ENCODE data around the gene SPO11.

The SPO11 gene

DNA sequence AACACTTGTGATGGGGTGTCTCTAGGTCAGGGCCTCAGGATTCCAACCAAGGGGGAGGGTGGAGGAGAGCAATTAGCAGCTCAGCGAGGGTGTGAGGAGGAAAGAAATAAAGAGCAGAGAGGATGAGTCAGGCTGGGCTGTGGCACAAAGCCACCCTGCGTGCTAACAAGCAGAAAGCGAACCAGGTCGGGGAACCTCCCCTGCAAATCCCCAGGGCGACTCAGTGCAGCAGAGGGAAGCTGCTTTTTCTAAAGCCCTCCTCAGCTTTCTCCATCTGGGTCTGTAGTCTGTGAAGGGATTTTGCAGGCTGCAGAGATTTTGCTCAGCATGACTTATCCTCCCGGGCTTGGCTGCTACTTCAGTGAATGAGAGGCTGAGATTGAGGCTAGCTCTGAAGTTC lies 6.6 kb upstream of the SPO11 start:
- Histone ChIP-seq H3K4me1 (ENCODE audit: insufficient read depth, low read length, poor library complexity, severe bottlenecking) (no peaks in the 10 kb centered on the region), H3K36me3 (ENCODE audit: insufficient read depth, low read length) (no peaks in the 10 kb centered on the region), H3K4me2 (ENCODE audit: low read depth, low read length, poor library complexity, severe bottlenecking) (no peak overlapping the region), H3K9me3 (ENCODE audit: insufficient read depth, low read depth, low read length) (no peaks in the 10 kb centered on the region), H3F3A (ENCODE audit: low read depth) (no peaks in the 10 kb centered on the region), H4K20me1 (ENCODE audit: insufficient read depth, low read length, poor library complexity, severe bottlenecking) (no peaks in the 10 kb centered on the region), H3K27me3 (ENCODE audit: insufficient read depth, low read length, poor library complexity, severe bottlenecking) (no peaks in the 10 kb centered on the region), H3K9ac (ENCODE audit: low read depth, low read length, poor library complexity, severe bottlenecking) (no peak overlapping the region), H3K4me3 (ENCODE audit: low read length, poor library complexity, severe bottlenecking) (no peak overlapping the region), H3K79me2 (ENCODE audit: insufficient read depth, low read length) (no peaks in the 10 kb centered on the region), H2AFZ (ENCODE audit: low read length) (no peak overlapping the region), H3K9me2 (replicated peaks; ENCODE audit: low read depth, low read length) (no peaks in the 10 kb centered on the region)
- TF ChIP-seq EZH2phosphoT487 (IDR thresholded peaks at IDR 0.05; ENCODE audit: borderline replicate concordance): no peak
- TF ChIP-seq, protein P1, sequence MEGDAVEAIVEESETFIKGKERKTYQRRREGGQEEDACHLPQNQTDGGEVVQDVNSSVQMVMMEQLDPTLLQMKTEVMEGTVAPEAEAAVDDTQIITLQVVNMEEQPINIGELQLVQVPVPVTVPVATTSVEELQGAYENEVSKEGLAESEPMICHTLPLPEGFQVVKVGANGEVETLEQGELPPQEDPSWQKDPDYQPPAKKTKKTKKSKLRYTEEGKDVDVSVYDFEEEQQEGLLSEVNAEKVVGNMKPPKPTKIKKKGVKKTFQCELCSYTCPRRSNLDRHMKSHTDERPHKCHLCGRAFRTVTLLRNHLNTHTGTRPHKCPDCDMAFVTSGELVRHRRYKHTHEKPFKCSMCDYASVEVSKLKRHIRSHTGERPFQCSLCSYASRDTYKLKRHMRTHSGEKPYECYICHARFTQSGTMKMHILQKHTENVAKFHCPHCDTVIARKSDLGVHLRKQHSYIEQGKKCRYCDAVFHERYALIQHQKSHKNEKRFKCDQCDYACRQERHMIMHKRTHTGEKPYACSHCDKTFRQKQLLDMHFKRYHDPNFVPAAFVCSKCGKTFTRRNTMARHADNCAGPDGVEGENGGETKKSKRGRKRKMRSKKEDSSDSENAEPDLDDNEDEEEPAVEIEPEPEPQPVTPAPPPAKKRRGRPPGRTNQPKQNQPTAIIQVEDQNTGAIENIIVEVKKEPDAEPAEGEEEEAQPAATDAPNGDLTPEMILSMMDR (conservative IDR thresholded peaks at IDR 0.05; ENCODE audit: low read length): no peak

- H2AFZ ChIP-seq (ENCODE audit: low read length): no peak overlapping the region
- no peak overlapping the region for H3K4me2 ChIP-seq (ENCODE audit: low read depth, low read length, poor library complexity, severe bottlenecking)
- TF ChIP-seq, protein P1 (conservative IDR thresholded peaks at IDR 0.05; ENCODE audit: low read length): no peak
- no peak for TF ChIP-seq EZH2phosphoT487 (IDR thresholded peaks at IDR 0.05; ENCODE audit: borderline replicate concordance)
- H3K4me1 ChIP-seq (ENCODE audit: insufficient read depth, low read length, poor library complexity, severe bottlenecking): no peaks in the 10 kb centered on the region
- no peak overlapping the region for H3K9ac ChIP-seq (ENCODE audit: low read depth, low read length, poor library complexity, severe bottlenecking)
- H3K4me3 ChIP-seq (ENCODE audit: low read length, poor library complexity, severe bottlenecking): no peak overlapping the region
- H3K27me3 ChIP-seq (ENCODE audit: insufficient read depth, low read length, poor library complexity, severe bottlenecking): no peaks in the 10 kb centered on the region
- no peaks in the 10 kb centered on the region for H3K79me2 ChIP-seq (ENCODE audit: insufficient read depth, low read length)
- H3K36me3 ChIP-seq (ENCODE audit: insufficient read depth, low read length): no peaks in the 10 kb centered on the region
- H3K9me2 ChIP-seq (replicated peaks; ENCODE audit: low read depth, low read length): no peaks in the 10 kb centered on the region
- no peaks in the 10 kb centered on the region for H3K9me3 ChIP-seq (ENCODE audit: insufficient read depth, low read depth, low read length)
- H3F3A ChIP-seq (ENCODE audit: low read depth): no peaks in the 10 kb centered on the region
- no peaks in the 10 kb centered on the region for H4K20me1 ChIP-seq (ENCODE audit: insufficient read depth, low read length, poor library complexity, severe bottlenecking)
These were observed 3.8 kb upstream of the SPO11 start for GRCh38 chr20:57325632-57326356.

DNA sequence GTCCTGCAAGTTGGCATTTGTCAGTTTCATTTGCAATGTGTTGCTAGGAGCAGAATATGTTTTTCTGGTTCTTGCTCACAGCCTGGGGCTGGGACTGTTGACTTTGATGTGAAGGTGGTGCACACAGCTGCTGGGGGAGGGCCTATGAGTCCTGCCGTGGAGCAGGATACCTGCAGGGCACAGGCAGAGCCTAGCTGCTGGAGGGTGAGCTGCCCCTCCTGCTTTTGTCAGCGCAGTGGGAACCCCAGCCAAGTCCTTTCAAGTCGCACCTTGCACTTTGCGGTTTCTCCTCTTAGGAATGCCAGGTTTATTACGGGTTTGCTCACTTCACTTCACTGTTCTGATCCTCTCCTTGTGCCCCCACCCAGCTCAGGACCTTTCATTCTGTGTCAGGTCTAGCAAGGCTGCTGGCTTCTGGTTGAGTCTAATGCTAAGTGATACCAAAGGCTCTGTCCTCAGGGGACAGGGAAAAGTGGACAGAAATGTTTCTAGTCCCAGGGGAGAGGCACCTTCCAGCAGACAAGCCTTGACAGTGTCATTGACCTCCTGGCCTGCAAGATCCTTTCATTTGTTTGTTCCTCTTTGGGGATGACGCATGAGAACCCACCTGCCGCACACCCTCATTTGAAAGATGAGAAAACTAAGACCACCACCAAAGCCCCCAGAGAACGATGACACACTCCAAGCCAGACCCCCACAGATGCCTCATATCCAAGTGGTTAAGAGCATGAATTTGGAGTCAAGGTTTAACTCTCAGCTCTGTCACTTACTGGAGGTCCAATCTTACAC lies 2.7 kb upstream of the SPO11 start:
- Histone ChIP-seq H3K36me3 (ENCODE audit: insufficient read depth, low read length) (no peaks in the 10 kb centered on the region), H3K4me2 (ENCODE audit: low read depth, low read length, poor library complexity, severe bottlenecking) (no peak overlapping the region), H4K20me1 (ENCODE audit: insufficient read depth, low read length, poor library complexity, severe bottlenecking) (no peaks in the 10 kb centered on the region), H3K9me3 (ENCODE audit: insufficient read depth, low read depth, low read length) (no peaks in the 10 kb centered on the region), H3K9ac (ENCODE audit: low read depth, low read length, poor library complexity, severe bottlenecking) (no peak overlapping the region), H2AFZ (ENCODE audit: low read length) (no peak overlapping the region), H3K27me3 (ENCODE audit: insufficient read depth, low read length, poor library complexity, severe bottlenecking) (no peaks in the 10 kb centered on the region), H3K79me2 (ENCODE audit: insufficient read depth, low read length) (no peaks in the 10 kb centered on the region), H3K4me3 (ENCODE audit: low read length, poor library complexity, severe bottlenecking) (no peak overlapping the region), H3K9me2 (replicated peaks; ENCODE audit: low read depth, low read length) (no peaks in the 10 kb centered on the region), H3K4me1 (ENCODE audit: insufficient read depth, low read length, poor library complexity, severe bottlenecking) (no peaks in the 10 kb centered on the region), H3F3A (ENCODE audit: low read depth) (no peaks in the 10 kb centered on the region)
- TF ChIP-seq, protein P1 (conservative IDR thresholded peaks at IDR 0.05; ENCODE audit: low read length): no peak
- no peak for TF ChIP-seq EZH2phosphoT487 (IDR thresholded peaks at IDR 0.05; ENCODE audit: borderline replicate concordance)

Data from Loucy (cell line).